Measurements from ENCODE around the gene MFSD6. TPM values are rescaled to one million over a fixed set of nuclear protein-coding genes. Genes with fewer than 3 reads are reported as not detected.

MFSD6 gene
- total and polyA plus RNA-seq, 11 donors = 11.8 to 75.0 (median 18.9) TPM

GRCh38 chr2:190511104-190511503, 102.9 kb downstream of the MFSD6 start:
- WGBS, 4 donors = 54 to 74% (median 62%) methylated on average over 2 of the region's 2 CpGs
- no peaks in the 10 kb centered on the region for H3K27me3 ChIP-seq
- TF ChIP-seq POLR2A (IDR thresholded peaks at IDR 0.05) (no peak), CTCF (IDR thresholded peaks at IDR 0.05) (peak; percentile 16 to 72 (median 58))
- intact Hi-C loops (cut with DNase I) = loop anchor here in 8 of 10 donors (1.0 to 10.0 kb wide), 7 partner anchors 123 to 426 kb away; no protein-coding TSS in a partner anchor
- no peak overlapping the region for H3K27ac ChIP-seq
- peaks cover 0 to 10% (median 0%) of the 10 kb centered on the region in 12 donors for H3K4me1 ChIP-seq
- DNase-seq (no peak), ATAC-seq (no peak)
- no peaks in the 10 kb centered on the region for H3K9me3 ChIP-seq
- no peak overlapping the region for H3K4me3 ChIP-seq
- H3K36me3 ChIP-seq = peaks cover 0 to 45% (median 10%) of the 10 kb centered on the region in 9 donors

- Histone ChIP-seq H3K9me3 (no peaks in the 10 kb centered on the region), H3K36me3 (peaks cover 0 to 46% (median 6%) of the 10 kb centered on the region in 9 donors), H3K4me3 (no peak overlapping the region), H3K27me3 (no peaks in the 10 kb centered on the region), H3K4me1 (peaks cover 0 to under 1% (median 0%) of the 10 kb centered on the region in 12 donors), H3K27ac (no peak overlapping the region)
- TF ChIP-seq CTCF (IDR thresholded peaks at IDR 0.05) (no peak), POLR2A (IDR thresholded peaks at IDR 0.05) (no peak)
- DNase-seq (peak in 1 of 5 donors; percentile 28), ATAC-seq (no peak)
- intact Hi-C loops (cut with DNase I) = loop anchor here in 8 of 10 donors (2.0 to 10.0 kb wide), 7 partner anchors 125 to 428 kb away; no protein-coding TSS in a partner anchor
- 78 to 87% (median 79%) methylated on average over 5 of the region's 5 CpGs for WGBS, 4 donors
Observed at GRCh38 chr2:190512539-190513095, 104.5 kb downstream of the MFSD6 start.

- no peak for ATAC-seq
- no peaks in the 10 kb centered on the region for H3K9me3 ChIP-seq
- no peak for DNase-seq
- H3K4me3 ChIP-seq = no peak overlapping the region
- 85 to 94% (median 91%) methylated on average over 2 of the region's 2 CpGs for WGBS, 4 donors
- H3K4me1 ChIP-seq = no peaks in the 10 kb centered on the region
- no peak overlapping the region for H3K27ac ChIP-seq
- intact Hi-C loops (cut with DNase I) = loop anchor here in 8 of 10 donors (2.0 to 10.0 kb wide), 7 partner anchors 127 to 429 kb away; no protein-coding TSS in a partner anchor
- no peaks in the 10 kb centered on the region for H3K27me3 ChIP-seq
- TF ChIP-seq CTCF (IDR thresholded peaks at IDR 0.05) = no peak
- no peak for TF ChIP-seq POLR2A (IDR thresholded peaks at IDR 0.05)
- H3K36me3 ChIP-seq = peaks cover 0 to 39% (median 3%) of the 10 kb centered on the region in 9 donors
Observed at GRCh38 chr2:190513877-190514276, 105.7 kb downstream of the MFSD6 start.

GRCh38 chr2:190514676-190515075, 106.5 kb downstream of the MFSD6 start:
- DNase-seq (no peak), ATAC-seq (no peak)
- 95 to 100% (median 97%) methylated on average over 1 of the region's 1 CpG for WGBS, 4 donors
- no peaks in the 10 kb centered on the region for H3K9me3 ChIP-seq
- H3K27ac ChIP-seq = no peak overlapping the region
- intact Hi-C loops (cut with DNase I) = loop anchor here in 8 of 10 donors (5.0 to 10.0 kb wide), 5 partner anchors 127 to 430 kb away; no protein-coding TSS in a partner anchor
- no peak overlapping the region for H3K4me3 ChIP-seq
- no peaks in the 10 kb centered on the region for H3K27me3 ChIP-seq
- peaks cover 0 to 34% (median 3%) of the 10 kb centered on the region in 9 donors for H3K36me3 ChIP-seq
- TF ChIP-seq CTCF (IDR thresholded peaks at IDR 0.05) (no peak), POLR2A (IDR thresholded peaks at IDR 0.05) (no peak)
- no peaks in the 10 kb centered on the region for H3K4me1 ChIP-seq
